Vagina (tissue), 2 donors: ENCODE measurements around the gene TMEM40.

Experiments used
- POLR2A ChIP-seq, 2 donors: fragments of 450-650 bp; IDR thresholded peaks; one replicate each; pipeline ENCODE4 v1.6.1; 2017; ENCODE audit warnings: antibody characterized with exemption in 2 of 2, mild to moderate bottlenecking in 2 of 2, moderate library complexity in 2 of 2
- TF ChIP-seq, protein P1 (sequence below), 3 experiments: fragments of 450-650 bp in 2 of 3; fragments of 200-600 bp in 1 of 3; sonication (generic) in 1 of 3; IDR thresholded peaks; one replicate each; pipeline ENCODE4 v1.5.1; 2017 to 2019; ENCODE audit warnings: antibody characterized with exemption in 3 of 3, mild to moderate bottlenecking in 2 of 3, moderate library complexity in 2 of 3

DNA sequence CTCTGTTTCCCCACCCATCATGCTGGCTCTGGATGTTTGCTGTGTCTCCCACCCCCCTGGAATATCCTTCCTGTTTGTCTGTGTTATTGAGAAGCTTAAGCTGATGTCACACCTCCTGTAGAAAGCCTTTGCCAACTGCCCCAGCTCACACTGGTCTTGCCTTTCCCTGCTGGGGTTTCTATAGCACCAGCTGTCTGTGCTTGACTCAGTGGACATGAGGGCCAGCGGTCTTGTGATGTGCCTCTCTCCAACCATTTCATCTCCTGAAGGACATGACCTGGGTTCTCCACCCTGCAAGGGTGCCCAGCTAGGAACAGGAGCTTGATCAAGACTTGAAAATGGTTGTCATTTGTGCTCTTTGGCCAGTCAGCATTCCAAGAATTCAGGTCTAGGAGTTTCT lies 14.7 kb downstream of the TMEM40 start:
- no peak for TF ChIP-seq POLR2A (IDR thresholded peaks at IDR 0.05)
- TF ChIP-seq, protein P1, sequence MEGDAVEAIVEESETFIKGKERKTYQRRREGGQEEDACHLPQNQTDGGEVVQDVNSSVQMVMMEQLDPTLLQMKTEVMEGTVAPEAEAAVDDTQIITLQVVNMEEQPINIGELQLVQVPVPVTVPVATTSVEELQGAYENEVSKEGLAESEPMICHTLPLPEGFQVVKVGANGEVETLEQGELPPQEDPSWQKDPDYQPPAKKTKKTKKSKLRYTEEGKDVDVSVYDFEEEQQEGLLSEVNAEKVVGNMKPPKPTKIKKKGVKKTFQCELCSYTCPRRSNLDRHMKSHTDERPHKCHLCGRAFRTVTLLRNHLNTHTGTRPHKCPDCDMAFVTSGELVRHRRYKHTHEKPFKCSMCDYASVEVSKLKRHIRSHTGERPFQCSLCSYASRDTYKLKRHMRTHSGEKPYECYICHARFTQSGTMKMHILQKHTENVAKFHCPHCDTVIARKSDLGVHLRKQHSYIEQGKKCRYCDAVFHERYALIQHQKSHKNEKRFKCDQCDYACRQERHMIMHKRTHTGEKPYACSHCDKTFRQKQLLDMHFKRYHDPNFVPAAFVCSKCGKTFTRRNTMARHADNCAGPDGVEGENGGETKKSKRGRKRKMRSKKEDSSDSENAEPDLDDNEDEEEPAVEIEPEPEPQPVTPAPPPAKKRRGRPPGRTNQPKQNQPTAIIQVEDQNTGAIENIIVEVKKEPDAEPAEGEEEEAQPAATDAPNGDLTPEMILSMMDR (IDR thresholded peaks at IDR 0.05), result no peak
